ENCODE measurements around the gene POMGNT1.

DNA sequence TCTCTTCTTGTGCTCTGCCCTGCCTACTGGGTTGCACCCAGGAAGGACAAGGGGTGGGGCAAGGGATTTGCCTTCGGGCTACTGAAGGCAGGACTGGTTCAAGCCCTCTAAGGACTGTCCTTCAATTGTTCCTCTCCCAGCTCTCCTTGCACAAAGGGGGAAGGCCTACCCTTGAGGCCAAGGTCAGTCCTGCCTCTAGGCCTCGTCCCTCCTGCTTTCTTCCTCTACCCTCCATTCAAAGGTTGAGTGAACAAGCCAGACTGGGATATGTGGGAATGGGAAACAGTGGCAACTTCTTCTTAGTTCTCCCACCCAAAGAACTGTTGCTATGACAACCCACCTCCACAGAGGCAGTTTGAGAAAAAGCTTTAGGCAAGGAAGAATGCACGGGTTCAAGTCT is 7.6 kb upstream of the POMGNT1 start:
- TF ChIP-seq, protein P1, sequence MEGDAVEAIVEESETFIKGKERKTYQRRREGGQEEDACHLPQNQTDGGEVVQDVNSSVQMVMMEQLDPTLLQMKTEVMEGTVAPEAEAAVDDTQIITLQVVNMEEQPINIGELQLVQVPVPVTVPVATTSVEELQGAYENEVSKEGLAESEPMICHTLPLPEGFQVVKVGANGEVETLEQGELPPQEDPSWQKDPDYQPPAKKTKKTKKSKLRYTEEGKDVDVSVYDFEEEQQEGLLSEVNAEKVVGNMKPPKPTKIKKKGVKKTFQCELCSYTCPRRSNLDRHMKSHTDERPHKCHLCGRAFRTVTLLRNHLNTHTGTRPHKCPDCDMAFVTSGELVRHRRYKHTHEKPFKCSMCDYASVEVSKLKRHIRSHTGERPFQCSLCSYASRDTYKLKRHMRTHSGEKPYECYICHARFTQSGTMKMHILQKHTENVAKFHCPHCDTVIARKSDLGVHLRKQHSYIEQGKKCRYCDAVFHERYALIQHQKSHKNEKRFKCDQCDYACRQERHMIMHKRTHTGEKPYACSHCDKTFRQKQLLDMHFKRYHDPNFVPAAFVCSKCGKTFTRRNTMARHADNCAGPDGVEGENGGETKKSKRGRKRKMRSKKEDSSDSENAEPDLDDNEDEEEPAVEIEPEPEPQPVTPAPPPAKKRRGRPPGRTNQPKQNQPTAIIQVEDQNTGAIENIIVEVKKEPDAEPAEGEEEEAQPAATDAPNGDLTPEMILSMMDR (IDR thresholded peaks at IDR 0.05; ENCODE audit: insufficient read depth, low read length, poor library complexity, severe bottlenecking) = no peak
- no peak for TF ChIP-seq EZH2phosphoT487 (conservative IDR thresholded peaks at IDR 0.05; ENCODE audit: low read length)
